OCI-LY7 (cell line): ENCODE results near the gene ABLIM1. TPM values are rescaled to one million over a fixed set of nuclear protein-coding genes. Genes with fewer than 3 reads are reported as not detected.

Experiments
- BruUV-seq: library from RNA; stranded (reverse); fragments of 400-500 nt; replicated peaks from 2 replicates; lab custom pipeline; 2021; lab: Mats Ljungman, UMichigan
- CTCF ChIA-PET: fragments of 300-600 bp; sonication (Branson Sonifier 250); formaldehyde crosslinking; loops from one replicate; lab custom pipeline; 2022; ENCODE audit warnings: antibody characterized with exemption; ENCODE audit not compliant: unreplicated experiment; lab: Charles Lee
- POLR2A ChIA-PET: fragments of 300-600 bp; sonication (Branson Sonifier 250); formaldehyde crosslinking; loops from one replicate; lab custom pipeline; 2022; ENCODE audit warnings: antibody characterized with exemption; lab: Charles Lee
- DNase-seq: peaks from one replicate; pipeline ENCODE4 v3.0.0-alpha.2; 2015; ENCODE audit warnings: low spot score
- H2AFZ ChIP-seq: fragments of 200-600 bp; sonication (generic), shearing (Covaris generic); 2 replicates; pipeline ENCODE4 v1.6.1; 2014; ENCODE audit warnings: mild to moderate bottlenecking, antibody characterized with exemption, low read length, moderate library complexity
- H3K27ac ChIP-seq: fragments of 200-600 bp; sonication (generic); 2 replicates; pipeline ENCODE4 v1.5.1; 2014; ENCODE audit warnings: mixed run types, low read depth, mild to moderate bottlenecking, moderate library complexity, low read length, inconsistent platforms; ENCODE audit not compliant: poor library complexity, severe bottlenecking
- H3K36me3 ChIP-seq: fragments of 200-600 bp; sonication (generic); 2 replicates; pipeline ENCODE4 v1.6.1; 2014; ENCODE audit warnings: mild to moderate bottlenecking, antibody characterized with exemption, low read length, moderate library complexity, mixed read lengths; ENCODE audit not compliant: insufficient read depth
- H3K4me1 ChIP-seq: fragments of 200-600 bp; sonication (generic); 2 replicates; pipeline ENCODE4 v1.5.1; 2014; ENCODE audit warnings: mild to moderate bottlenecking, low read length; ENCODE audit not compliant: insufficient read depth, poor library complexity, severe bottlenecking
- H3K4me2 ChIP-seq: fragments of 200-600 bp; sonication (generic); 2 replicates; pipeline ENCODE4 v1.6.1; 2014; ENCODE audit warnings: mild to moderate bottlenecking, low read length
- H3K4me3 ChIP-seq: fragments of 200-600 bp; sonication (generic); 2 replicates; pipeline ENCODE4 v1.5.1; 2014; ENCODE audit warnings: mild to moderate bottlenecking, low read depth, low read length; ENCODE audit not compliant: poor library complexity, severe bottlenecking
- H3K79me2 ChIP-seq: fragments of 200-600 bp; sonication (generic); 2 replicates; pipeline ENCODE4 v1.6.1; 2016; ENCODE audit warnings: low read depth, mild to moderate bottlenecking, low read length, moderate library complexity, mixed read lengths; ENCODE audit not compliant: insufficient read depth
- H3K9me2 ChIP-seq: fragments of 200-600 bp; sonication (generic); 2 replicates; pipeline ENCODE4 v1.6.1; 2016; ENCODE audit warnings: mild to moderate bottlenecking, low read length, mixed read lengths; ENCODE audit not compliant: insufficient read depth
- H3K9me3 ChIP-seq: fragments of 200-600 bp; sonication (generic); 2 replicates; pipeline ENCODE4 v1.6.1; 2014; ENCODE audit warnings: mild to moderate bottlenecking, mixed run types, low read length, mixed read lengths
- H4K20me1 ChIP-seq: fragments of 200-600 bp; sonication (generic); 2 replicates; pipeline ENCODE4 v1.6.1; 2014; ENCODE audit warnings: mild to moderate bottlenecking, antibody characterized with exemption, low read length, moderate library complexity, mixed read lengths; ENCODE audit not compliant: insufficient read depth
- CTCF ChIP-seq: fragments of 200-600 bp; sonication (generic); conservative IDR thresholded peaks from 2 replicates; pipeline ENCODE4 v1.5.1; 2014; ENCODE audit warnings: mild to moderate bottlenecking, antibody characterized with exemption, low read length, moderate library complexity, mixed read lengths
- EZH2phosphoT487 ChIP-seq: fragments of 200-600 bp; sonication (generic); IDR thresholded peaks from 2 replicates; pipeline ENCODE4 v1.6.1; 2018; ENCODE audit warnings: low read depth, borderline replicate concordance, mild to moderate bottlenecking, mixed run types, antibody characterized with exemption, low read length, moderate library complexity, mixed read lengths
- intact Hi-C: fragments of 100-400 bp; cut with micrococcal nuclease; formaldehyde crosslinking; loops from one replicate; pipeline ENCODE4 v1.10.0; 2022; ENCODE audit not compliant: unreplicated experiment
- total RNA-seq, 2 experiments: library from RNA; depleted of rRNA in 1 of 2; stranded (reverse); fragments of >200 nt in 1 of 2; shearing (Covaris generic) in 1 of 2; gene quantifications; 2 replicates each; pipeline ENCODE4 v1.2.3, GENCODE V29; 2014 to 2022

The ABLIM1 gene
- total RNA-seq, 2 experiments from 2014 or later, result 94.2 to 268 TPM

GRCh38 chr10:114613237-114613979, 44.7 kb downstream of the ABLIM1 start:
- TF ChIP-seq EZH2phosphoT487 (no peak), CTCF (no peak)
- no peak overlapping the region for H3K4me2 ChIP-seq
- H3K36me3 ChIP-seq, result no peaks in the 10 kb centered on the region
- H3K27ac ChIP-seq, result no peak overlapping the region
- H3K9me2 ChIP-seq, result no peaks in the 10 kb centered on the region
- no peak overlapping the region for H2AFZ ChIP-seq
- ChIA-PET CTCF (no interaction called here), POLR2A (no interaction called here)
- no peaks in the 10 kb centered on the region for H3K4me1 ChIP-seq
- H3K79me2 ChIP-seq, result no peaks in the 10 kb centered on the region
- no peak overlapping the region for H3K4me3 ChIP-seq
- DNase-seq, result no peak
- H3K9me3 ChIP-seq, result no peaks in the 10 kb centered on the region
- no TSS peak for BruUV-seq
- H4K20me1 ChIP-seq, result no peaks in the 10 kb centered on the region
- intact Hi-C loops, result no loop called here

- no peak for DNase-seq
- H3K27ac ChIP-seq, result no peak overlapping the region
- H3K36me3 ChIP-seq, result no peaks in the 10 kb centered on the region
- H3K4me1 ChIP-seq, result no peaks in the 10 kb centered on the region
- intact Hi-C loops, result no loop called here
- H3K4me2 ChIP-seq, result no peak overlapping the region
- no peak for TF ChIP-seq EZH2phosphoT487
- no peak for TF ChIP-seq CTCF
- no peaks in the 10 kb centered on the region for H3K9me3 ChIP-seq
- POLR2A ChIA-PET, result interaction anchor here (0.7 kb wide), 1 partner anchor 39 kb away, joined by 3 read pairs; no protein-coding TSS in a partner anchor
- CTCF ChIA-PET, result no interaction called here
- H4K20me1 ChIP-seq, result no peaks in the 10 kb centered on the region
- no peaks in the 10 kb centered on the region for H3K9me2 ChIP-seq
- H3K4me3 ChIP-seq, result no peak overlapping the region
- no TSS peak for BruUV-seq
- no peaks in the 10 kb centered on the region for H3K79me2 ChIP-seq
- H2AFZ ChIP-seq, result no peak overlapping the region
These were observed 46.5 kb downstream of the ABLIM1 start for GRCh38 chr10:114611617-114612016.
